ENCODE measurements around the gene STK25.

DNA sequence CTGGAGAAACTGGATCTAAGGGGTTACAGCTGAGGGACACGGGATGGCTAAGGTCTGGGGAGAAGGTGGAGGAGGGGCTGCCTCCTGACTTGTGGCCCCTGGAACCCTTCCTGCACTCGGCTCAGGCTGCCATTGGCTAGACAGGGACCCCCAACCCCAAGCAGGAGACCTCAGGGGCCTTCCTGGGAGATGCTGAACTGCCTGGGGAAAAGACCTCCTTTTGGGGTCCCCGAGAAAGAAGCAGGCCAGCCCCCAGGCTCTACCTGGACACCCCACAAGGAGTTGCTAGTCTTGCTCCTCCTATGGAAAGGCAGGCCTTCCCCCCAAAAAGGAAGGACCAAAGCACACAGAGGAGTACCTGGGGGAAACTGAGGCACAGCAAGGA, 40.1 kb upstream of the STK25 start:
- TF ChIP-seq CTCF (IDR thresholded peaks at IDR 0.05; ENCODE audit: insufficient read depth, low read depth, low read length) = no peak
- no peak for TF ChIP-seq EZH2 (IDR thresholded peaks at IDR 0.05; ENCODE audit: insufficient read depth, low read length)
